Gastroesophageal sphincter (tissue), 4 donors: Measurements from ENCODE around the gene RNPEP. TPM values are rescaled to one million over a fixed set of nuclear protein-coding genes. Genes with fewer than 3 reads are reported as not detected.

Experiments
- ATAC-seq: fragments of 150-250 bp; one replicate; pipeline ENCODE4 v1.9.1; 2016; ENCODE audit warnings: mild to moderate bottlenecking, moderate library complexity
- H3K27ac ChIP-seq, 4 donors: fragments of 200-600 bp; sonication (generic) in 3 of 4; 1 replicate in 3 of 4; 2 replicates in 1 of 4; pipeline ENCODE4 v1.5.1; 2016 to 2019
- H3K27me3 ChIP-seq: fragments of 200-600 bp; sonication (generic); one replicate; pipeline ENCODE4 v1.5.1; 2019
- H3K36me3 ChIP-seq, 2 donors: fragments of 200-600 bp; sonication (generic); one replicate each; pipeline ENCODE4 v1.5.1; 2019; ENCODE audit warnings: control low read depth in 1 of 2
- H3K4me1 ChIP-seq, 3 donors: fragments of 200-600 bp; sonication (generic); 1 replicate in 2 of 3; 2 replicates in 1 of 3; pipeline ENCODE4 v1.5.1; 2016 to 2019; ENCODE audit warnings: control low read depth in 2 of 3
- H3K4me3 ChIP-seq, 2 donors: fragments of 200-600 bp; sonication (generic); one replicate each; pipeline ENCODE4 v1.5.1; 2019; ENCODE audit warnings: mild to moderate bottlenecking in 1 of 2, moderate library complexity in 1 of 2
- H3K9me3 ChIP-seq, 3 donors: fragments of 200-600 bp; sonication (generic); one replicate each; pipeline ENCODE4 v1.5.1; 2017 to 2019; ENCODE audit warnings: control low read depth in 2 of 3
- CTCF ChIP-seq, 4 experiments: fragments of 200-600 bp in 2 of 4; fragments of 450-650 bp in 2 of 4; sonication (generic) in 1 of 4; IDR thresholded peaks; one replicate each; pipeline ENCODE4 v1.5.1; 2017 to 2019; ENCODE audit warnings: antibody characterized with exemption in 4 of 4, mild to moderate bottlenecking in 2 of 4, moderate library complexity in 2 of 4
- EP300 ChIP-seq: sonication (generic); formaldehyde crosslinking; IDR thresholded peaks from one replicate; pipeline ENCODE4 v1.6.1; 2017; ENCODE audit warnings: antibody characterized with exemption, mild to moderate bottlenecking
- POLR2A ChIP-seq, 2 donors: fragments of 450-650 bp; IDR thresholded peaks; one replicate each; pipeline ENCODE4 v1.6.1; 2017; ENCODE audit warnings: antibody characterized with exemption in 2 of 2, mild to moderate bottlenecking in 2 of 2, moderate library complexity in 1 of 2
- POLR2AphosphoS5 ChIP-seq: sonication (generic); formaldehyde crosslinking; IDR thresholded peaks from one replicate; pipeline ENCODE4 v1.6.1; 2017; ENCODE audit warnings: antibody characterized with exemption
- WGBS, 2 donors: methylation state at CpG; one replicate each; pipeline ENCODE4 v1.1.5; 2018; ENCODE audit warnings: low coverage in 1 of 2; 5-methylcytosine and 5-hydroxymethylcytosine counted together
- total RNA-seq, 4 donors: library from RNA; depleted of rRNA; stranded (reverse); fragments of >200 nt; gene quantifications; one replicate each; pipeline ENCODE4 v1.1.0, GENCODE V29; 2016

The RNPEP gene
- total RNA-seq, 4 donors from 2014 or later = 23.0 to 40.0 (median 34.7) TPM

GRCh38 chr1:201970334-201971159 is 11.9 kb upstream of the RNPEP start:
- WGBS, 2 donors = 42 to 51% methylated on average over 8 to 9 of the region's 9 CpGs
- no peak for ATAC-seq
- Histone ChIP-seq H3K36me3 (peaks cover 2 to 48% of the 10 kb centered on the region in 2 donors), H3K9me3 (no peaks in the 10 kb centered on the region), H3K4me3 (no peak overlapping the region), H3K27me3 (no peaks in the 10 kb centered on the region), H3K4me1 (peaks cover 2 to 11% (median 4%) of the 10 kb centered on the region in 3 donors), H3K27ac (no peak overlapping the region)
- TF ChIP-seq POLR2A (IDR thresholded peaks at IDR 0.05) = no peak
- TF ChIP-seq POLR2AphosphoS5 = no peak
- TF ChIP-seq CTCF (IDR thresholded peaks at IDR 0.05) = no peak
- TF ChIP-seq EP300 = no peak

GRCh38 chr1:201982082-201982622 is 296 bp upstream of the RNPEP start:
- Histone ChIP-seq H3K36me3 (no peaks in the 10 kb centered on the region), H3K27me3 (no peaks in the 10 kb centered on the region), H3K9me3 (no peaks in the 10 kb centered on the region), H3K4me3 (peak overlapping the region; percentile 69 to 90), H3K4me1 (peaks cover 0 to 27% (median 3%) of the 10 kb centered on the region in 3 donors), H3K27ac (peak overlapping the region in 3 of 4 donors; percentile 93 to 95 (median 93))
- WGBS, 2 donors = 22 to 33% methylated on average over 3 to 8 of the region's 31 CpGs
- no peak for ATAC-seq
- TF ChIP-seq EP300 = no peak
- no peak for TF ChIP-seq CTCF (IDR thresholded peaks at IDR 0.05)
- TF ChIP-seq POLR2A (IDR thresholded peaks at IDR 0.05) = no peak

- no peaks in the 10 kb centered on the region for H3K36me3 ChIP-seq
- peaks cover 0 to 27% (median 3%) of the 10 kb centered on the region in 3 donors for H3K4me1 ChIP-seq
- WGBS, 2 donors = 5 to 9% methylated on average over 11 of the region's 11 CpGs
- no peaks in the 10 kb centered on the region for H3K27me3 ChIP-seq
- TF ChIP-seq CTCF (IDR thresholded peaks at IDR 0.05) = no peak
- no peak for TF ChIP-seq POLR2A (IDR thresholded peaks at IDR 0.05)
- no peak for TF ChIP-seq EP300
- no peak for TF ChIP-seq POLR2AphosphoS5
- no peaks in the 10 kb centered on the region for H3K9me3 ChIP-seq
- peak overlapping the region; percentile 69 to 90 for H3K4me3 ChIP-seq
- peak overlapping the region; percentile 55 to 95 (median 93) for H3K27ac ChIP-seq
- no peak for ATAC-seq
Measured at GRCh38 chr1:201983380-201983805, 945 bp downstream of the RNPEP start.

GRCh38 chr1:201984446-201984845 is 2.0 kb downstream of the RNPEP start:
- 88 to 97% methylated on average over 3 of the region's 3 CpGs for WGBS, 2 donors
- Histone ChIP-seq H3K36me3 (peaks cover 0 to 10% of the 10 kb centered on the region in 2 donors), H3K4me3 (no peak overlapping the region), H3K4me1 (peaks cover 0 to 27% (median 3%) of the 10 kb centered on the region in 3 donors), H3K9me3 (no peaks in the 10 kb centered on the region), H3K27ac (no peak overlapping the region), H3K27me3 (no peaks in the 10 kb centered on the region)
- no peak for ATAC-seq
- no peak for TF ChIP-seq EP300
- no peak for TF ChIP-seq CTCF (IDR thresholded peaks at IDR 0.05)
- TF ChIP-seq POLR2A (IDR thresholded peaks at IDR 0.05) = no peak
- TF ChIP-seq POLR2AphosphoS5 = no peak
